ENCODE measurements around the gene LDLRAD2.
"Not testable (repeated sequence)": the region's sequence is repeated elsewhere in the genome, so short reads cannot be mapped to it uniquely, and the experiment has no call there.

The LDLRAD2 gene

GRCh38 chr1:21825393-21825792 lies 13.3 kb downstream of the LDLRAD2 start:
- DNase-seq, result no peak

DNA sequence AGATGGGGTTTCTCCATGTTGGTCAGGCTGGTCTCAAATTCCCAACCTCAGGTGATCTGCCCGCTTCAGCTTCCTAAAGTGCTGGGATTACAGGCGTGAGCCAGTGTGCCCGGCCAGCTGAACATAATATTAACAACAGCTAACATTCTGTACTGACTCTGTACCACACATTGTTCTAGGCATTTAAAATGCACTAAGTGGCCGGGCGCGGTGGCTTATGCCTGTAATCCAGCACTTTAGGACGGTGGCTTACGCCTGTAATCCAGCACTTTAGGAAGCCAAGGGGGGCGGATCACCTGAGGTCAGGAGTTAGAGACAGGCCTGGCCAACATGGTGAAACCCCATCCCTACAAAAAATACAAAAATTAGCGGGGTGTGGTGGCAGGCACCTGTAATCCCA lies 14.6 kb downstream of the LDLRAD2 start:
- DNase-seq, result not testable (repeated sequence)

GRCh38 chr1:21827141-21827679 lies 15.1 kb downstream of the LDLRAD2 start:
- DNase-seq, result no peak

DNA sequence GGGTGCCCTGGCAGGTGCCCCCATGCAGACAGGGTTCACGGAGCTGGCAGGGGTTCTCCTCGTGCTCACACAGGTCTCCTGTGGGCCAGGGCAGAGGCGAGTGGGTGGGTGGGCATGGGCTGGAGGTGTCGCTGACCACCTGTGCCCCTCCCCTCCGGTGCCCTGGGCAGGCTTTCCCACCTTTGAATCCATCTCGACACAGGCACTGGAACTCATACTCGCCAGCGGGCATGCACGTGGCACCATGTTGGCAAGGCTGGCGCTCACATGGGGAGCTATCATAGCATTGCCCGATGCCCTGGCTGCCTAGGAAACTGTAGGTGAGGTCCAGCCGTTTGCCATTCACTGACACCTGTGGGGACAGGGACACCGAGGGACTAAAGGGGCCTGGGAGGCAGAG lies 16.0 kb downstream of the LDLRAD2 start:
- no peak for DNase-seq

DNA sequence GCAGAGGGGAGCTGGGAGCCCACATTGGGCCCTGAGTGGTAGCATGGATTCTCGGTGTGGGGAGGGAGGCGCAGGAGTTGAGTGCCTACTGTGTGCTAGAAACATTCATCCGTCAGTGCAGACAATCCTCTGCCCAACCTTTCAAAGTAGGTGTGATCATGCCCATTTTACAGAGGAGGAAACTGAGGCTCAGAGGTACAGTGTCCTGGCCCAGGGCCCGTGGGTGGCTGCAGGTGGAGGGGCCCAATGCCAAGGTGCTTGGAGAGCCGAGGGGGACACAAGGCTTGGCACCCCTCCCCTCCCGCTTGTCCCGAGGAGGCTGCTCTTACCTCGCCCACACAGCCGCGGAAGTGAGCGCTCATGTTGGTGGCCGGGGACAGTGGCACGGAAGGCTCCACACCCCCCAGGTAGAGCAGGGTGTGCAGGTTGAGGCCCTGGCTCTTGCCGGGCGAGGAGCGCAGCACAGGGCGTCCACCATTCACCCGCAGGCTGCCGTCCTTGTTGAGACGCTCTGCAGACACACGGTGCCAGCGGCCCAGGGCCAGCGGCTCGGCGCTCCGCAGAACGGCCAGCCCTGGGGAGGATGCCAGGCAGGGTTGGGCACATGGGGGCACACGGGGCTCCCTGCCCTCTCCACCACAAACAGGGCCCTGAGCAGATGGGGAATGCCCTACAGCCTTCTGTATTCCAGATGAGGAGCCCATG lies 16.6 kb downstream of the LDLRAD2 start:
- no peak for DNase-seq

- DNase-seq, result no peak
Measured at GRCh38 chr1:21829294-21829693, 17.2 kb downstream of the LDLRAD2 start.

DNA sequence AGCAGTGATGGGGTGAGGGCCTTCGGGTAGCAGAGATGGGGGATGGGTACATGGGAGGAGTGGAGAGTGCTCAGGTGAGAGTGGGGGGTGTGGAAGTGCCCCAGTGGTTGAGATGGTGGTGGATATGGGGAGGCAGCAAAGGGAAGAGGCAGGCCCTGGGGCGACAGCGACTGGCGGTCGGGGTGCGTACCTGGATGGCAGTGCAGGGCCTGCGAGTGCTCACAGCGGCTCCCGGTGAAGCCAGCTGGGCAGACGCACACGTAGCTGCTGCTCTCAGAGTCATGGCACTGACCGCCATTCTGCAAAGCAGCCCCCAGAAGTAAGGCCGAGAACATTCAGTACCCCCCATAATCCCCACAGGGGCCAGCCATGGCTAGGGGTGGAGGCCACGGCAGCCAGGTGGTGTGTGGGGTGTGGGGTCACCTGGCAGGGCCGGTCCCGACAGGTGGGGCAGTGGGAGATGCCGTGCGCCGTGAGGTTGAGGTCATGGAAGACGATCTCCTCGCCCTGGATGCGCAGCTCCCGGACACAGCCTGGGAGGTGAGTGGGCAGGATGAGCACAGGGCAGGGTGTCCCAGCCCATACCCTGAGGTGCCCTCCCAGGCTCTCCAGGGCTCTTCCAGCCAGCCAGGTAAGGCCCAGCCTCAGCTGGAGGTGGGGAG lies 18.9 kb downstream of the LDLRAD2 start:
- DNase-seq, result no peak

GRCh38 chr1:21831454-21831970 lies 19.4 kb downstream of the LDLRAD2 start:
- DNase-seq, result no peak

GRCh38 chr1:21833392-21833976 lies 21.4 kb downstream of the LDLRAD2 start:
- no peak for DNase-seq

- DNase-seq, result no peak
Measured at GRCh38 chr1:21834094-21834493, 22.0 kb downstream of the LDLRAD2 start.

GRCh38 chr1:21834666-21835065 lies 22.6 kb downstream of the LDLRAD2 start:
- no peak for DNase-seq

- no peak for DNase-seq
Measured at GRCh38 chr1:21836010-21836409, 23.9 kb downstream of the LDLRAD2 start.

DNA sequence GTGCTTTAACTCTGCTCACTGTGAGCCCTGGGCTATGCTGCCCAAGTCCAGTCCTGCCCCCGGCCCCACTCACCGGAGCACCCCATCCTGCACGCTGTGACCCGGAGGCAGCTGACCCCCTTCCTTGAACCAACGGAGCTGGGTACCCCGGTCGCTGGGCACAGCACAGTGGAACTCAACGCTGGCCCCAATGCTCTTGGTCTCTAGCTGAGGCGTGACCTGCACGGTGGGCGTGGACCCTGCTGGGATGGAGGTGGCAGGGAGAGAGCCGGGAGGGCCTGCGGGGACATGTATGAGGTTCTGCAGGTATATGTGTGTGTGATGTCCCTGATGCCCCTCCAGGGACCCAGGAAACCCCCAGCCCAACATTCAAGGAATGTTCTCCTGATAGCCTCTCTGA lies 24.7 kb downstream of the LDLRAD2 start:
- DNase-seq, result no peak

DNA sequence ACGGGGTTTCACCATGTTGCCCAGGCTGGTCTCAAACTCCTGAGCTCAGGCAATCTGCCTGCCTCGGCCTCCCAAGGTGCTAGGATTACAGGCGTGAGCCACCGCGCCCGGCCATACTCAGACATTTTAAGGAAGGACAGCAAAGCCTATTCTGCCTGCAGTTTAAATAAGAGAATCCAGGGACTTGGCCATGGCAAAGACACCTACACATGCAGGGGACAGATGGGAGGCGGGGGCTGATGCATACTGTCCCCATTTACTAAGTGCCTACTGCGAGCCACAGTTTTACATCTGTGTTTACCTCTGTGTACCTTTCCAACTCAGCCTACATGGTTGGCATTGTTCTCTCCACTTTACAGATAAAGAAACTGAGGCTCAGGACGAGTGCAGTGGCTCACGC lies 25.4 kb downstream of the LDLRAD2 start:
- DNase-seq, result no peak

- no peak for DNase-seq
Measured at GRCh38 chr1:21838359-21839157, 26.5 kb downstream of the LDLRAD2 start.

DNA sequence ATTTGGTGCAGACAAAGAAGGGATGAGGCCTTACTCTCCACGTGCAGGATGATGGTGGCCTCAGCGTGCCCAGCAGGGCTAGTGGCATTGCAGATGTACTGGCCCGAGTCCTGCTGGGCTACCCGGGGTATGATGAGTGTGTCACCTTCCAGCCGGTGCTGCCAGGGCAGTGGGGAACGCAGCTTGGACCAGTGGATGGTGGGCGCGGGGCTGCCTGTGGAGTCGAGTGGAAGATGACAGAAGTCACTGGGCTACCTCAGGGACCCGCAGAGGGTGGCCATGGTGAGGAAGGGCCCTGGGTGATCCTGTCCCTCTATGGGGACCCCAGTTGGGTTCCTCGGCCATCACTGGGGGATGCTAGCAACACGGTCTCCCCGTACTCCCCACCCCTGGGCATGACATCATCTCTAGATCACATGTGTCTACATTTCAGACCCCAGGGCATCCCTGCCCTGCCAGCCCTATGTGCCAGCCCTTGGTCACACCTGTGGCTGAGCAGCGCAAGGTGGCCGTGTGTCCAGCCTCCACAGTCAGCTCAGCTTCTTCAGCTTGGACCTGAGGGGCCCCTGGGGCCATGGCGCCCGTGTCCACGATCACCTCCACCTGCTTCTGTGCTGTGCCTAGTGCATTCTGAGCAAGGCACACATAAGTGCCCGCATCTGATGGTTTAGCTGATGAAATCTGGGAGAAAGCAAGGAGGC lies 27.4 kb downstream of the LDLRAD2 start:
- DNase-seq, result no peak

DNA sequence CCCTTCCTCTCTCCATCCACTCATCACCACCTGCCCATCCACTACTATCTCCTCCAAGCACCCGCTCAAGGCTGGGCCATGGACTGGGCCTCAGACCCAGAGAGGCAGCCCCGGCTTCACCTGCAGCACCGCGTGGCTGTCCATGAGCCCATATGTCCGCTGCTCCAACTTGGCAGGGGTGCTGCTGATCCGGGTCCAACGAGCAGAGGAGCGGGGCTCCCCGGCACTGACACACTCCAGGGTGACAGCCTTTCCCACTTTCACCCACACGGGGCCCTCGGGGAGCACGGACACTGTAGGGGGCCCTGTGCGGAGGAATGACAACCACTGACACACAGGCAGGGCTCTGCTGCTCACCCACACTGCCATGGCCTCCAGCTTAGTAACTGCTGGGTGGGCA lies 28.9 kb downstream of the LDLRAD2 start:
- no peak for DNase-seq

- DNase-seq, result no peak
Measured at GRCh38 chr1:21841852-21842466, 29.9 kb downstream of the LDLRAD2 start.

DNA sequence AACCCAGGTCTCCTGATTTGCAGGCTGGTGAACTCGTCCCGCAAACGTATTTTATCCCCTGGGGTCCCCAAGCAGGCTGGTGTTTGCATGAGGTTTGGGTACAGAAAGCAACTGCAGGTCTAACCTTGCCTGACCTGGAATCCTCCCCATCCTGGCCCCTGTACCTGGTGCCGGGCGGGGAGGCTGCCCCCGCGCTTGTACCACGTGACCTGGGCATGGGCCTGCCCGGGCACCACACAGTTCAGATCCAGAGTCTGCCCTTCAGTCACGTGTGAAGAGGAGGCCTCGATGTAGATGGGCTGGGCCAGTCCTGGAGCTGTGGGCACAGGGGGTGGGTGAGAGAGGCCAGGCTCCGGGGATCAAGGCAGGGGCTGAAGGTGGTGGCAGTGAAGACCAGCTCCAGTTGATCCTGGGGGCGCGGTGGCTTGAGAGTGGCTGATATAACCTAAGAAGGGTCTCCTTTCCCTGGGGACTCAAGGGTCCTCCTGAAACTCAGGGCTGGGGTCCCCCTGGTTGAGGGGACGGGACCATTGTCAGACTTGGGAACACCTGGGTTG lies 30.6 kb downstream of the LDLRAD2 start:
- no peak for DNase-seq

DNA sequence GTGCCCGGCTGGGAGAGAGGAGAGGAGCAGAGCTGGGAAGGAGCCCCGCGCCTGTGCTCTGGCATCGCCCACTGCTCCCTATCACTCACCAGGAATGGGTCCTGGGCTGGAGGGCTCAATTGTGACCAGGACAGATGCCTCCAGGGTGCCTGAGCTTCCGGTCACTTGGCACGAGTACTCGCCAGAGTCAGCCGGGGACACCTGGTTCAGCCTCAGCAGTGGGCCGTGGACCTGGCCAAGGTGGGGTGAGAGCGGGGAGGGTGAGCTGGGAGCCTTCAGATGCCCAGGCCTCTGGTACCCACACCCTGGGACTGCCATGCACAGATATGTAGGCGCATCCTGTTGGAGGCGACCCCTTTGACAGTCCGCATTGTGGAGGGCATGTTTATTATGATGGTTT lies 31.1 kb downstream of the LDLRAD2 start:
- no peak for DNase-seq

DNA sequence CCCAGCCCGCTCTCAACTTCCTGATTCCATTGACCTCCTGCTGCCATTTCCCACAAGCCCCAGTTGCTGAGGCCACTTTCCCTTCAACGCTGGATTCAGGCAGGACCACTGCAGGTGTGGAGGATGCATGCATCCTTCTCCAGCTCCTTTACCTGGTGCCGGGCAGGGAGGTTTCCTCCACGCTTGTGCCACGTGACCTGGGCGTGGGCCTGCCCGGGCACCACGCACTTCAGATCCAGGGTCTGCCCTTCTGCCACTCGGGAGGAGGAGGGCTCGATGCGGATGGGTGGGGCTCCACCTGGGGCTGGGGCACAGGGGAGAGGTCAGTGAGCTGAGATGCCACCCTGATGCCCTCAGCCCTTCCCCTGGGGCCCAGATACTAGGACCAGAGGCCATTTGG lies 31.9 kb downstream of the LDLRAD2 start:
- no peak for DNase-seq

All from NCI-H2171 (cell line).